Eye (tissue), 1 donor: ENCODE results near the gene PARVA.

Source experiments
- DNase-seq: peaks from one replicate; pipeline ENCODE4 v3.0.0-alpha.2; 2015

The PARVA gene

DNA sequence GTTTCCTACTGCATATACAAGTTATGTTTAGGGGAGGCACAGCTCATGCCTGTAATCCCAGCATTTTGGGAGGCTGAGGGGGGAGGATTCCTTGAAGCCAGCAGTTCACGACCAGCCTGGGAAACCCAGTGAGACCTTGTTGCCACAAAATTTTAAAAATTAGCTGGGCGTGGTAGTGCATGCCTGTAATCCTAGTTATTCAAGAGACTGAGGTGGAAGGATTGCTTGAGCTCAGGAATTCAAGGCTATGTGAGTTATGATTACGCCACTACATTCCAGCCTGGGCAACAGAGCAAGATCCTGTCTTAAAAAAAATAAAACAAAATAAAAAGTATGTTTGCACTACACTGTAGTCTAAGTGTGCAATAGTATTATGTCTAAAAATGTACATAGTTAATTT lies 188.0 kb downstream of the PARVA start:
- DNase-seq = no peak

- peak; percentile 75 for DNase-seq
Measured at GRCh38 chr11:12567746-12568460, 190.5 kb downstream of the PARVA start.

DNA sequence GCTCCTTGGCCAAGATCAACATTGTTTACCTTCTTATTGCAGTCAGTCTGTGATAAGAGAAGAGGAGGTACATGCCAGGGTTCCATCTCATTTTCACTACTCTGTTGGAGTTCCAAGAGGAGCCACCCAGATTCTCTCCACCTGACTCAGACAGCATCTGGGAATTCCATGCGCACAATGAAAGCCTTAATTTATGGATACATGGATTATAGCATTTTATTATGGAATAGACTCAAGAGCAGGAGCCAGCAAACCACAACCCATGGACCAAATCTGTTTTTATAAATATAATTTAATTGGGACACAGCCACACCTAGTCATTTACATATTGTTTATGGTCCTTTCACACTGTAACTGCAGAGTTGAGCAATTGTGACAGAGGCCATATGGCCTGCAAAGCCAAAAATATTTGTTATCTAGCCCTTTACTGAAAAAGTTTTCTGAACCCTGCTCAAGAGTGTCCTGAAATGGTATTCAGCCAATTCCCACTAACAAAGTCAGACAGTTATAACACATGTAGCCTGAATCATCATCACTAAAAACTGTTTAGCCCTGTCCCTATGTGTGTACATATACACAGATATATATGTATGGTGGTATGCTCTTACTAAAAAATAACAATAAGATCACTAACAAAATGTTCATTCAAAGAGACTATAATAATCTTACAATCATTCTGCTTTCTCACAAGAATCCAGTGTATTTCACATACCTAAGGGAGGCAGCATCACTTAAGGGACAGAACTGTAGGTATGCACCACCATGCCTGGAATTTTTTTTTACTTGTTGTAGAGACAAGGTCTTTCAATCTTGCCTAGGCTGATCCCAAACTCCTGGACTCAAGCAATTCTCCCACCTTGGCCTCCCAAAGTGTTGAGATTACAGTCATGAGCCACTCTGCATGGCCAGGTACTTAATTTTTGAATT lies 192.4 kb downstream of the PARVA start:
- no peak for DNase-seq

DNA sequence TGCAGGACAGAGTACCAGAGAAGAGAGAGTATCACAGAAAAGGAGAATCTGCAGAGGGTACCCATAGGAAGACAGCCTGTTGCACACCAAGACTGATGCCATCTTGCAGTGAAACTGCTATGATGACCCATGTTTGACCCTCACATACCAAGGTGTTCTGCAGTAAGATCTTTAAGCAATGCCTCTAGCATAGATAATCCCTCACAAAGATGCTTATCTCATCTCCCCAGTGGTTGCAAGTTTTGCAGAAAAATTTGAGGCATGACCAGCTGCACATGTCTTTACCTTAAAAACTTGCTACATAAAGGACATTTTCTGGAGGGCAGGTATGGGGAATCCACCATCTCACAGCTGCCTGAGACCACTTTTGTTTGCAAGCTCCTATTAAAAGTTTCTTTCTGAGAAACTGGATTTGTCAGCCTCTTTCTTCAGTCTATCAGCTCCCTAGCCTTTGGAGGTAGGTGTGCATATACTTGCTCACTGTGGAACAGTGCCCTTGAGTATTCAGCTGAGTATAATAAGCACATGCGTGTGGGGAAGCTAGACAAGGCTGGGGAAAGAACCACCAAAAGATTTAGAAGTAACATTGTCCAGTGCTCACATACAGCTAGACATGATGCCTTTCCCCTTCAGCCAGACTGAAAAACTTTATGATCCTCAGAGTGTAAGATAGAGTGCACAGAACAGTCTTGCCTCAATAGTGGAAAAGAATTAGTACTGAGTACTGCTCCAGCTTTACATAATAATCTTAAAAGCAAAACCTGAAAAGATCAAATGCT lies 196.5 kb downstream of the PARVA start:
- no peak for DNase-seq

DNA sequence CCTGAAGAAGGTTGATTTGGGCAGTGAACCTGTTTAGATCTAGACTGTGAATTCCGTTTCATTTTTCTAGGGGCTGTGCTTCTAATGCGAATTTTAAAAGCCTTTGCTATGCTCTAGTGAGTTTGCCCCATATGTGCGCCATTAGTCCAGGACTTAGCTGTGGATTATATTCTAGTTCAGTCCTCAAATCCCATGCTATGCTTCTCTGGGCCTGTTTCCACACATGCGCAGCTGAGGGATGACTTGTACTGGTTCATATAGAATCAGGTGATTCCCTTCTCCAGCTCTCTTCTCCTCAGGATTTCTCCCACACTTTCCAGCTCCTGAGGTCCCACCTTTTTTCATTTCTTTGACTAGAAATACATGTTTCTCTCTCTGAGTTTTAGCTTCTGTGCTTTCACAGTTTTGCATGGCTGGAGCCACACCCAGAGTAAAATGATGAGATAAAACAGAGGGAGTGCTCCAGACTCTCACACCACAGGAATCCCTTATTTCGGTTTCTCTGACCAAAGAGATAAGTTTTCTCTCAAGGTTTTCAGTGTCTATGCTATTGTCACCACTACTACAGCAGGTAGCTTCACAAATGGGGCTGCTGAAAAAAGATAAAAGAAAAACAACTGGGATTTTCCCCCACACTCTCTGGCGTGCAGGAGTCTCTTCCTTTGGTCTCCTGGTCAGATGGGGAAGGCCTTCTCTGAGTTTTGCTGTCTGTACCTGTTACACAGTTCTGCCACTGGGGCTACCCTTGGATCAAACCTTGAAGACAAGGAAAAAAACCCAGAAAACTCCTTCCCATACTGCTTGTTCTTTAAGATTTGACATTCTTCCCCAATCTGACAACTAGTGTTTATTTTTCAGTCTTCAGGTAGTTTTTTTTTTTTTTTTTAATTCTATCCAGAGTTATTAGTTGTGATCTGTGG lies 200.6 kb downstream of the PARVA start:
- no peak for DNase-seq

GRCh38 chr11:12581416-12581815 lies 204.0 kb downstream of the PARVA start:
- peak; percentile 47 for DNase-seq

DNA sequence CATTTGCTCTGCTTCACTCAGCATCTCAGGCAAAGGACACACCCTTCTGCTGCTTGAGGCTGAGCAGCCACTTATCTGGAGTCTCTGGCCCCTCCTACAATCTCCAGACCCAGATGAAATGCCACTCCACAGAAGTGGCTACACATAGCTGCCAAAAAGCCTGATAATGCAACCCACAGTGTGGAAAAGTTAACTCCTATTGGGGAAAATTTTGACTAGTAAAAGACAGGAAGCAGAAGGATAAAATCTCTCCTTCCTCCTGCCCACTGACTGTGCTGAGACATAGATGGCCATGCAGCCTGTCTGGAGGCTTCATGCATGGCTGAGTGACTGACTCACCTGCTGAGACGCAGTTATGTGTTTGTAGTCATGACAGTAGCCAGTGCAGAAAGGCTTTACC lies 204.6 kb downstream of the PARVA start:
- DNase-seq = peak; percentile 55
